ENCODE results near the gene CDR2. TPM values are rescaled to one million over a fixed set of nuclear protein-coding genes. Genes with fewer than 3 reads are reported as not detected.

CDR2 gene
- total and polyA plus RNA-seq, 2 of the 13 experiments (the other 11 are each of a cell fraction or from before 2014, with no cell fraction given) = 59.0 to 78.9 TPM

DNA sequence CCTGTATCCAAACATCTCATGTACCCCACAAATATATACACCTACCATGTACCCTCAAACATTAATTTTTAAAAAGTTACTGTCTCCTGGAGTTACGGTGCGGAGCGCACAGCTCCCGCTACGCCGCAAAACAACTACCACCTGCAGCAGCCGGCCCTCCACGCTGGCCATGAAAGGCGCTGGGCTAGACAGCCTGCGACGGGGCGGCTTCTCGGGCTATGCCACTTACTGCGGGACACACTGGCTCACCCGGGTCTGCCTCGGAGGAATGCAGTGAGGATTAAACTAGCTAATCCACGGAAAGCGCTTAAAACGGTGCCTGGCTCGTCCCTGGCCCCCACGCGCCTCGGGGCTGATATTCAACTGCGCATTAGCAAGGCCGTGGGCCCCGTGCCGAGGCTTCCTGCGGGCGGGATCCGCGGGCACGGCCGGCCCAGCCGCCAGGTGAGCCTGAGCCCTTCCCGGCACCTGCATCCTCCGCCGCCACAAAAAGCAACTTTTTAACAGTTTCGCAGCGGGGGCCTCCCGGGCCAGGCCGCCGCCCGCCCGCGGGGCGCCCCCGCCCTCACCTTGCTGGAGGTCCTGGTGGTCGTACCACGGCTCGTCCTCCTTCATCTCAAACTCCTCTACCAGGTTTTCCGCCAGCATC, 633 bp downstream of the CDR2 start (continued):
- TF ChIP-seq ELF3 (CRISPR knock-in tag; IDR thresholded peaks at IDR 0.05) (no peak), ZNF598 (CRISPR knock-in tag; IDR thresholded peaks at IDR 0.05; ENCODE audit: borderline replicate concordance) (peak; percentile 76; the same call in 1 of the 2 replicates), CBX5 (CRISPR knock-in tag; IDR thresholded peaks at IDR 0.05; ENCODE audit: borderline replicate concordance) (no peak), EEA1 (CRISPR knock-in tag; IDR thresholded peaks at IDR 0.05; ENCODE audit: borderline replicate concordance) (peak; percentile 96), BHLHE40 (IDR thresholded peaks at IDR 0.05; ENCODE audit: low read length) (no peak), ATM (IDR thresholded peaks at IDR 0.05; ENCODE audit: borderline replicate concordance) (no peak), KDM3A (CRISPR knock-in tag; IDR thresholded peaks at IDR 0.05; ENCODE audit: low read depth) (no peak), PITX1 (CRISPR knock-in tag; IDR thresholded peaks at IDR 0.05) (no peak), ETV6 (CRISPR knock-in tag; conservative IDR thresholded peaks at IDR 0.05) (no peak; the same call in 1 of the 2 replicates), ZNF225 (CRISPR knock-in tag; IDR thresholded peaks at IDR 0.05) (no peak; the same call in 1 of the 2 replicates), MXD4 (CRISPR knock-in tag; IDR thresholded peaks at IDR 0.05) (no peak), RBFOX2 (IDR thresholded peaks at IDR 0.05; ENCODE audit: low read depth, low read length) (peak; percentile 78), NONO (IDR thresholded peaks at IDR 0.05) (no peak), NONO (CRISPR knock-in tag; conservative IDR thresholded peaks at IDR 0.05) (peak; percentile 51; the same call in 1 of the 2 replicates), ZNF737 (CRISPR knock-in tag; IDR thresholded peaks at IDR 0.05; ENCODE audit: borderline replicate concordance) (peak; percentile 95; the same call in 1 of the 2 replicates), ZNF274 (CRISPR knock-in tag; IDR thresholded peaks at IDR 0.05) (peak; percentile 68; the same call in 1 of the 2 replicates), ZNF329 (CRISPR knock-in tag; IDR thresholded peaks at IDR 0.05; ENCODE audit: low read depth) (no peak), ZNF883 (CRISPR knock-in tag; IDR thresholded peaks at IDR 0.05; ENCODE audit: not compliant biosample characterization) (no peak), ZBTB21 (CRISPR knock-in tag; IDR thresholded peaks at IDR 0.05) (peak; percentile 12; the same call in 1 of the 2 replicates), ZNF780A (CRISPR knock-in tag; IDR thresholded peaks at IDR 0.05) (peak; percentile 61; the same call in 1 of the 2 replicates), NFYB (CRISPR knock-in tag; IDR thresholded peaks at IDR 0.05) (no peak; the same call in 1 of the 2 replicates), ONECUT2 (CRISPR knock-in tag; IDR thresholded peaks at IDR 0.05) (no peak)
- TF ChIP-seq, protein P1, sequence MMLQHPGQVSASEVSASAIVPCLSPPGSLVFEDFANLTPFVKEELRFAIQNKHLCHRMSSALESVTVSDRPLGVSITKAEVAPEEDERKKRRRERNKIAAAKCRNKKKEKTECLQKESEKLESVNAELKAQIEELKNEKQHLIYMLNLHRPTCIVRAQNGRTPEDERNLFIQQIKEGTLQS (CRISPR knock-in tag; IDR thresholded peaks at IDR 0.05) = no peak; the same call in 1 of the 2 replicates
- TF ChIP-seq, protein P2, sequence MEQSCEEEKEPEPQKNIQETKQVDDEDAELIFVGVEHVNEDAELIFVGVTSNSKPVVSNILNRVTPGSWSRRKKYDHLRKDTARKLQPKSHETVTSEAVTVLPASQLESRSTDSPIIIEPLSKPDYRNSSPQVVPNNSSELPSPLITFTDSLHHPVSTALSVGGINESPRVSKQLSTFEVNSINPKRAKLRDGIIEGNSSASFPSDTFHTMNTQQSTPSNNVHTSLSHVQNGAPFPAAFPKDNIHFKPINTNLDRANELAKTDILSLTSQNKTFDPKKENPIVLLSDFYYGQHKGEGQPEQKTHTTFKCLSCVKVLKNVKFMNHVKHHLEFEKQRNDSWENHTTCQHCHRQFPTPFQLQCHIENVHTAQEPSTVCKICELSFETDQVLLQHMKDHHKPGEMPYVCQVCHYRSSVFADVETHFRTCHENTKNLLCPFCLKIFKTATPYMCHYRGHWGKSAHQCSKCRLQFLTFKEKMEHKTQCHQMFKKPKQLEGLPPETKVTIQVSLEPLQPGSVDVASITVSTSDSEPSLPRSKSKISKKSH (CRISPR knock-in tag; IDR thresholded peaks at IDR 0.05; ENCODE audit: borderline replicate concordance) = peak; percentile 59
- TF ChIP-seq, protein P3, sequence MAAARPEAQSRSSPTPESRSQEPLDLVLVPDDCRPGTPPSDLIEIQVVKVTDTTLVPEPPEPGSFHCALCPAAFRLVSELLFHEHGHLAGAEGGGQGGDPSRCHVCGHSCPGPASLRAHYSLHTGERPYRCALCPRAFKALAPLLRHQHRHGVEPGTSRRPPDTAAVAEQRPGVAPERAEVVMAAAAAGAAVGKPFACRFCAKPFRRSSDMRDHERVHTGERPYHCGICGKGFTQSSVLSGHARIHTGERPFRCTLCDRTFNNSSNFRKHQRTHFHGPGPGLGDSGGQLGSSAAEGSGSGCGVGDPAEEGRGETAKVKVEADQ (CRISPR knock-in tag; IDR thresholded peaks at IDR 0.05; ENCODE audit: borderline replicate concordance) = no peak; the same call in 1 of the 2 replicates
- TF ChIP-seq, protein P4, sequence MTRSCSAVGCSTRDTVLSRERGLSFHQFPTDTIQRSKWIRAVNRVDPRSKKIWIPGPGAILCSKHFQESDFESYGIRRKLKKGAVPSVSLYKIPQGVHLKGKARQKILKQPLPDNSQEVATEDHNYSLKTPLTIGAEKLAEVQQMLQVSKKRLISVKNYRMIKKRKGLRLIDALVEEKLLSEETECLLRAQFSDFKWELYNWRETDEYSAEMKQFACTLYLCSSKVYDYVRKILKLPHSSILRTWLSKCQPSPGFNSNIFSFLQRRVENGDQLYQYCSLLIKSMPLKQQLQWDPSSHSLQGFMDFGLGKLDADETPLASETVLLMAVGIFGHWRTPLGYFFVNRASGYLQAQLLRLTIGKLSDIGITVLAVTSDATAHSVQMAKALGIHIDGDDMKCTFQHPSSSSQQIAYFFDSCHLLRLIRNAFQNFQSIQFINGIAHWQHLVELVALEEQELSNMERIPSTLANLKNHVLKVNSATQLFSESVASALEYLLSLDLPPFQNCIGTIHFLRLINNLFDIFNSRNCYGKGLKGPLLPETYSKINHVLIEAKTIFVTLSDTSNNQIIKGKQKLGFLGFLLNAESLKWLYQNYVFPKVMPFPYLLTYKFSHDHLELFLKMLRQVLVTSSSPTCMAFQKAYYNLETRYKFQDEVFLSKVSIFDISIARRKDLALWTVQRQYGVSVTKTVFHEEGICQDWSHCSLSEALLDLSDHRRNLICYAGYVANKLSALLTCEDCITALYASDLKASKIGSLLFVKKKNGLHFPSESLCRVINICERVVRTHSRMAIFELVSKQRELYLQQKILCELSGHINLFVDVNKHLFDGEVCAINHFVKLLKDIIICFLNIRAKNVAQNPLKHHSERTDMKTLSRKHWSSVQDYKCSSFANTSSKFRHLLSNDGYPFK (CRISPR knock-in tag; IDR thresholded peaks at IDR 0.05; ENCODE audit: borderline replicate concordance) = peak; percentile 51

All from HepG2 (cell line).